Naive thymus-derived CD4-positive, alpha-beta T cell (primary cell): ENCODE results near the gene SOX12. TPM values are rescaled to one million over a fixed set of nuclear protein-coding genes. Genes with fewer than 3 reads are reported as not detected.

Experiments
- ATAC-seq: fragments of 150-1000 bp; cut with Tn5 transposase; 2 replicates; pipeline ENCODE4 v1.10.0; 2021; ENCODE audit warnings: mild to moderate bottlenecking, moderate library complexity
- CTCF ChIA-PET: fragments of 350-600 bp; sonication (Branson Sonifier 250); formaldehyde crosslinking; loops from one replicate; lab custom pipeline; 2021; ENCODE audit warnings: antibody characterized with exemption; lab: Charles Lee
- POLR2A ChIA-PET: fragments of 350-600 bp; sonication (Branson Sonifier 250); formaldehyde crosslinking; loops from one replicate; lab custom pipeline; 2021; ENCODE audit warnings: antibody characterized with exemption, inconsistent platforms; lab: Charles Lee
- DNase-seq, 9 donors: peaks; one replicate each; pipeline versions ENCODE4 v3.0.0 to v3.0.0-alpha.2; 2020 to 2022; ENCODE audit warnings: mixed read lengths in 1 of 9
- H3K27ac ChIP-seq: one replicate; pipeline ENCODE4 v1.7.0; 2013; ENCODE audit warnings: mild to moderate bottlenecking, low read depth, low read length, moderate library complexity
- H3K27me3 ChIP-seq, 2 donors: one replicate each; pipeline ENCODE4 v1.7.0; 2013; ENCODE audit warnings: low read length in 2 of 2, mild to moderate bottlenecking in 2 of 2, moderate library complexity in 2 of 2; ENCODE audit not compliant: control insufficient read depth in 2 of 2, insufficient read depth in 2 of 2
- H3K36me3 ChIP-seq, 3 experiments: 1 replicate in 2 of 3; 2 replicates in 1 of 3; pipeline ENCODE4 v1.7.0; 2013; ENCODE audit warnings: low read length in 3 of 3, mild to moderate bottlenecking in 3 of 3, moderate library complexity in 1 of 3; ENCODE audit not compliant: insufficient read depth in 3 of 3, control insufficient read depth in 2 of 3
- H3K4me1 ChIP-seq, 2 donors: one replicate each; pipeline ENCODE4 v1.7.0; 2013; ENCODE audit warnings: low read length in 2 of 2, mild to moderate bottlenecking in 2 of 2, moderate library complexity in 1 of 2; ENCODE audit not compliant: control insufficient read depth in 2 of 2, insufficient read depth in 2 of 2
- H3K4me3 ChIP-seq: 2 replicates; pipeline ENCODE4 v1.7.0; 2013; ENCODE audit warnings: mild to moderate bottlenecking, low read length
- H3K9me3 ChIP-seq, 3 experiments: 1 replicate in 2 of 3; 2 replicates in 1 of 3; pipeline ENCODE4 v1.7.0; 2013; ENCODE audit warnings: low read length in 3 of 3; ENCODE audit not compliant: control insufficient read depth in 2 of 3
- H3K27ac Mint-ChIP-seq, 9 donors: one replicate each; pipeline ENCODE4 v1.8.0; 2020 to 2022; ENCODE audit warnings: mixed read lengths in 9 of 9, mild to moderate bottlenecking in 8 of 9, moderate library complexity in 5 of 9, inconsistent platforms in 2 of 9
- H3K27me3 Mint-ChIP-seq, 5 donors: one replicate each; pipeline ENCODE4 v1.8.0; 2021 to 2022; ENCODE audit warnings: mixed read lengths in 5 of 5, mild to moderate bottlenecking in 1 of 5
- H3K36me3 Mint-ChIP-seq, 5 donors: one replicate each; pipeline ENCODE4 v1.8.0; 2020 to 2022; ENCODE audit warnings: mixed read lengths in 5 of 5, mild to moderate bottlenecking in 3 of 5, inconsistent platforms in 1 of 5
- H3K4me1 Mint-ChIP-seq, 7 donors: one replicate each; pipeline ENCODE4 v1.8.0; 2020 to 2022; ENCODE audit warnings: mixed read lengths in 7 of 7, mild to moderate bottlenecking in 3 of 7, inconsistent platforms in 1 of 7
- H3K4me3 Mint-ChIP-seq, 10 donors: one replicate each; pipeline ENCODE4 v1.8.0; 2020 to 2022; ENCODE audit warnings: mild to moderate bottlenecking in 10 of 10, mixed read lengths in 10 of 10, moderate library complexity in 6 of 10, inconsistent platforms in 2 of 10
- H3K9me3 Mint-ChIP-seq, 11 donors: one replicate each; pipeline ENCODE4 v1.8.0; 2020 to 2022; ENCODE audit warnings: mixed read lengths in 11 of 11, mild to moderate bottlenecking in 4 of 11, inconsistent platforms in 1 of 11, moderate library complexity in 1 of 11
- intact Hi-C, 2 donors: fragments of 100-400 bp; cut with micrococcal nuclease; formaldehyde crosslinking; loops; one replicate each; pipeline ENCODE4 v1.15.1; 2023
- polyA plus RNA-seq, 2 donors: library from polyadenylated mRNA; unstranded; fragments of 300-500 nt; fragmentation: Illumina TruSeq; gene quantifications; one replicate each; pipeline ENCODE4 v1.2.3, GENCODE V29; 2021
- total RNA-seq, 6 experiments: library from RNA in 5 of 6; stranded (reverse) in 5 of 6; gene quantifications; 1 replicate in 5 of 6; 2 replicates in 1 of 6; pipeline ENCODE4 v1.2.3 and lab custom pipeline; 2021 to 2026

Gene SOX12
- total and polyA plus RNA-seq, 7 experiments from 2014 or later = 0.89 to 15.1 (median 9.4) TPM

- ATAC-seq (peak; percentile 36), DNase-seq (no peak)
- Histone ChIP-seq H3K36me3 (no peaks in the 10 kb centered on the region), H3K9me3 (no peaks in the 10 kb centered on the region), H3K27me3 (no peaks in the 10 kb centered on the region), H3K4me1 (peaks cover 0 to 20% of the 10 kb centered on the region in 2 donors), H3K4me3 (no peak overlapping the region), H3K27ac (no peak overlapping the region)
- Mint-ChIP-seq H3K9me3 (no peaks in the 10 kb centered on the region), H3K36me3 (no peaks in the 10 kb centered on the region), H3K4me3 (no peak overlapping the region), H3K27ac (peak overlapping the region in 4 of 9 donors; percentile 34 to 96 (median 66)), H3K4me1 (peaks cover 19 to 48% (median 43%) of the 10 kb centered on the region in 7 donors), H3K27me3 (no peaks in the 10 kb centered on the region)
- POLR2A ChIA-PET = interaction anchor here (0.8 kb wide), 1 partner anchor 44 kb away, joined by 5 read pairs; no protein-coding TSS in a partner anchor
- CTCF ChIA-PET = no interaction called here
- intact Hi-C loops = no loop called here
These were observed 38.1 kb downstream of the SOX12 start for GRCh38 chr20:363319-364078.

GRCh38 chr20:364905-365794 lies 39.8 kb downstream of the SOX12 start:
- ChIA-PET CTCF (interaction anchor here (0.7 to 1.1 kb wide), 2 partner anchors 37 to 112 kb away, joined by 3 read pairs; no protein-coding TSS in a partner anchor), POLR2A (interaction anchor here (0.9 to 1.7 kb wide), 2 partner anchors 18 to 42 kb away, joined by 4 read pairs; no protein-coding TSS in a partner anchor)
- peaks cover 0 to 1% (median 0%) of the 10 kb centered on the region in 11 donors for H3K9me3 Mint-ChIP-seq
- H3K27me3 Mint-ChIP-seq = no peaks in the 10 kb centered on the region
- peaks cover 23 to 55% (median 47%) of the 10 kb centered on the region in 7 donors for H3K4me1 Mint-ChIP-seq
- H3K4me1 ChIP-seq = peaks cover 0 to 20% of the 10 kb centered on the region in 2 donors
- peak overlapping the region in 7 of 9 donors; percentile 49 to 96 (median 82) for H3K27ac Mint-ChIP-seq
- no peak for DNase-seq
- peak overlapping the region; percentile 41 to 73 (median 58) for H3K4me3 Mint-ChIP-seq
- H3K36me3 ChIP-seq = no peaks in the 10 kb centered on the region
- no peak overlapping the region for H3K4me3 ChIP-seq
- H3K36me3 Mint-ChIP-seq = peaks cover 0 to 3% (median 0%) of the 10 kb centered on the region in 5 donors
- H3K27ac ChIP-seq = no peak overlapping the region
- intact Hi-C loops = loop anchor here in 1 of 2 donors (5.0 kb wide), 1 partner anchor 97 kb away; the partner anchor contains the start of gene TBC1D20
- H3K27me3 ChIP-seq = no peaks in the 10 kb centered on the region
- no peaks in the 10 kb centered on the region for H3K9me3 ChIP-seq
- ATAC-seq = no peak

GRCh38 chr20:366041-366718 lies 40.8 kb downstream of the SOX12 start:
- Mint-ChIP-seq H3K27ac (peak overlapping the region; percentile 49 to 96 (median 86)), H3K36me3 (peaks cover 0 to 3% (median 0%) of the 10 kb centered on the region in 5 donors), H3K9me3 (peaks cover 0 to 1% (median 0%) of the 10 kb centered on the region in 11 donors), H3K4me3 (peak overlapping the region; percentile 60 to 87 (median 72)), H3K27me3 (no peaks in the 10 kb centered on the region), H3K4me1 (peaks cover 23 to 55% (median 47%) of the 10 kb centered on the region in 7 donors)
- intact Hi-C loops = loop anchor here (1.0 to 5.0 kb wide), 3 partner anchors 15 to 96 kb away; partner anchors contain the start of genes RBCK1 (in 1 of the 2), TBC1D20 (in 1 of the 2) and TRIB3 (in 1 of the 2)
- H3K36me3 ChIP-seq = no peaks in the 10 kb centered on the region
- H3K4me3 ChIP-seq = no peak overlapping the region
- DNase-seq (peak in 5 of 9 donors; percentile 16 to 40 (median 22)), ATAC-seq (peak; percentile 45)
- CTCF ChIA-PET = interaction anchor here (1.1 to 2.0 kb wide), 2 partner anchors 110 to 114 kb away, joined by 3 to 4 read pairs; no protein-coding TSS in a partner anchor
- POLR2A ChIA-PET = interaction anchor here (0.6 to 1.7 kb wide), 3 partner anchors 16 to 102 kb away, joined by 3 to 4 read pairs (median 4); no protein-coding TSS in a partner anchor
- no peaks in the 10 kb centered on the region for H3K27me3 ChIP-seq
- H3K4me1 ChIP-seq = peaks cover 0 to 20% of the 10 kb centered on the region in 2 donors
- H3K9me3 ChIP-seq = no peaks in the 10 kb centered on the region
- H3K27ac ChIP-seq = peak overlapping the region; percentile 46

- H3K9me3 ChIP-seq = no peaks in the 10 kb centered on the region
- no peaks in the 10 kb centered on the region for H3K27me3 ChIP-seq
- DNase-seq (no peak), ATAC-seq (no peak)
- peaks cover 0 to 1% (median 0%) of the 10 kb centered on the region in 11 donors for H3K9me3 Mint-ChIP-seq
- H3K4me1 Mint-ChIP-seq = peaks cover 23 to 57% (median 49%) of the 10 kb centered on the region in 7 donors
- H3K27me3 Mint-ChIP-seq = no peaks in the 10 kb centered on the region
- intact Hi-C loops = loop anchor here (1.0 to 5.0 kb wide), 3 partner anchors 14 to 95 kb away; partner anchors contain the start of genes RBCK1 (in 1 of the 2), TBC1D20 (in 1 of the 2) and TRIB3 (in 1 of the 2)
- no peak overlapping the region for H3K27ac ChIP-seq
- POLR2A ChIA-PET = interaction anchor here (0.6 to 1.7 kb wide), 3 partner anchors 15 to 101 kb away, joined by 3 to 4 read pairs (median 4); no protein-coding TSS in a partner anchor
- peak overlapping the region in 8 of 9 donors; percentile 49 to 96 (median 84) for H3K27ac Mint-ChIP-seq
- peaks cover 0 to 3% (median 0%) of the 10 kb centered on the region in 5 donors for H3K36me3 Mint-ChIP-seq
- H3K4me1 ChIP-seq = peaks cover 0 to 20% of the 10 kb centered on the region in 2 donors
- no peaks in the 10 kb centered on the region for H3K36me3 ChIP-seq
- CTCF ChIA-PET = interaction anchor here (1.1 to 2.0 kb wide), 2 partner anchors 110 to 113 kb away, joined by 3 to 4 read pairs; no protein-coding TSS in a partner anchor
- H3K4me3 Mint-ChIP-seq = peak overlapping the region in 5 of 10 donors; percentile 20 to 87 (median 71)
- no peak overlapping the region for H3K4me3 ChIP-seq
These were observed 41.5 kb downstream of the SOX12 start for GRCh38 chr20:366719-367485.

GRCh38 chr20:367486-367887 lies 42.1 kb downstream of the SOX12 start:
- peak overlapping the region in 3 of 10 donors; percentile 20 to 57 (median 48) for H3K4me3 Mint-ChIP-seq
- CTCF ChIA-PET = interaction anchor here (2.0 kb wide), 1 partner anchor 112 kb away, joined by 4 read pairs; no protein-coding TSS in a partner anchor
- ATAC-seq (no peak), DNase-seq (no peak)
- no peak overlapping the region for H3K27ac ChIP-seq
- H3K4me1 ChIP-seq = peaks cover 0 to 20% of the 10 kb centered on the region in 2 donors
- no peaks in the 10 kb centered on the region for H3K9me3 ChIP-seq
- peak overlapping the region in 7 of 9 donors; percentile 4 to 81 (median 28) for H3K27ac Mint-ChIP-seq
- POLR2A ChIA-PET = no interaction called here
- peaks cover 0 to 3% (median 0%) of the 10 kb centered on the region in 5 donors for H3K36me3 Mint-ChIP-seq
- H3K9me3 Mint-ChIP-seq = peaks cover 0 to 1% (median 0%) of the 10 kb centered on the region in 11 donors
- no peaks in the 10 kb centered on the region for H3K27me3 Mint-ChIP-seq
- intact Hi-C loops = loop anchor here (2.0 to 5.0 kb wide), 2 partner anchors 13 to 95 kb away; partner anchors contain the start of genes TBC1D20 (in 1 of the 2) and TRIB3 (in 1 of the 2)
- peaks cover 26 to 60% (median 49%) of the 10 kb centered on the region in 7 donors for H3K4me1 Mint-ChIP-seq
- no peaks in the 10 kb centered on the region for H3K36me3 ChIP-seq
- no peaks in the 10 kb centered on the region for H3K27me3 ChIP-seq
- H3K4me3 ChIP-seq = no peak overlapping the region
